Esophagus squamous epithelium (tissue), 4 donors: ENCODE data around the gene SLC29A1.

Experiments used
- CTCF ChIP-seq, 6 experiments: fragments of 450-650 bp in 4 of 6; fragments of 200-600 bp in 2 of 6; sonication (generic) in 2 of 6; IDR thresholded peaks; one replicate each; pipeline ENCODE4 v1.5.1; 2016 to 2019; ENCODE audit warnings: antibody characterized with exemption in 6 of 6, mild to moderate bottlenecking in 4 of 6, moderate library complexity in 4 of 6
- POLR2A ChIP-seq, 4 donors: fragments of 450-650 bp; IDR thresholded peaks; one replicate each; pipeline ENCODE4 v1.6.1; 2017; ENCODE audit warnings: antibody characterized with exemption in 4 of 4, mild to moderate bottlenecking in 4 of 4, moderate library complexity in 3 of 4

GRCh38 chr6:44273617-44274016, 50.2 kb downstream of the SLC29A1 start:
- TF ChIP-seq CTCF (IDR thresholded peaks at IDR 0.05) (no peak), POLR2A (IDR thresholded peaks at IDR 0.05) (no peak)
